ENCODE results near the gene SCN2A.

SCN2A gene

DNA sequence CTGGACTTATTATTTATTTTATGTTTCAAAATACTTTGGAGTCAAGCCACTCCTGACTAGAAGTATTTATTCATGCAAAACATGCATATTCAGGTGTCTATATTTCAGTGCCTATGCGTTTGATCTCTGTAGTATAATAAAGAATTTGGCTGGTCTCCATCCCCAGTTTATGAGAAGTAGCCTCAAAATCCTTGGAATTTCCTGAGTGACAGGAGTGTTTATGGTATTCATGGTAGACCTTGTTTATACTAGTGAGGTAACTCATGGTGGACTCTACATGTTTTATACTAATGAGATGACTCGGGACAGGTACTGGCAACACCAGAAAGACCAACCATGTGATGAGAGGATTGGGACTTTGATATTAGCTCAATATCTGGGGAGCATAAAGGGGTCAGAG is 186.3 kb downstream of the SCN2A start:
- Histone ChIP-seq H3K9ac (ENCODE audit: insufficient read length) (no peak overlapping the region), H3K36me3 (ENCODE audit: insufficient read depth, low read length) (peaks cover 4% of the 10 kb centered on the region; the same call in 1 of the 2 replicates), H3K4me3 (no peak overlapping the region), H3K27ac (no peak overlapping the region), H3K9me3 (ENCODE audit: low read depth, low read length) (peaks cover 10% of the 10 kb centered on the region; the same call in 1 of the 2 replicates)
- DNase-seq (ENCODE audit: low read depth, low spot score): no peak
- TF ChIP-seq EZH2 (IDR thresholded peaks at IDR 0.05): no peak

DNA sequence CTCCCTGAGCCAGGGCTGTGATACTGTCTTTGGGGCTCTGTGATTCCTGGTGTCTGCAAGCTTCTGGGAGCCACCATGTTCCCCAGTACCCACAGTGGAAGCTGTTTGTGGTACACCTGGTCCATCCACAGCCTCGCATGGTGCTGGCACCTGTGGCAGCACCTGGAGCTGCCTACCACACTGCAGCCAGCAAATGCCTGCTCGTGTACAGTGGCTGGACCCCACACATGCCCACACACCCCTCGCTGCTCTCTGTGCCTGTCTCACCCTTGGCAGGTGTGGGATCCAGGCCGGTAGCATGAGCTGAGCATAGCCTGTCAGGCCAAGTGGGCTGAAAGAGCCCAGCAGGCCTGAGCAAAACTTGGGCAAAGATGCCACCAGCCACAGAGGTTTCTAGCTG is 188.5 kb downstream of the SCN2A start:
- Histone ChIP-seq H3K9me3 (ENCODE audit: low read depth, low read length) (peaks cover 8% of the 10 kb centered on the region; the same call in 1 of the 2 replicates), H3K9ac (ENCODE audit: insufficient read length) (no peak overlapping the region), H3K27ac (no peak overlapping the region), H3K4me3 (no peak overlapping the region), H3K36me3 (ENCODE audit: insufficient read depth, low read length) (no peaks in the 10 kb centered on the region)
- no peak for DNase-seq (ENCODE audit: low read depth, low spot score)
- no peak for TF ChIP-seq FOXP2 (optimal IDR thresholded peaks at IDR 0.05; ENCODE audit: control extremely low read depth, extremely low read length, insufficient read depth)

DNA sequence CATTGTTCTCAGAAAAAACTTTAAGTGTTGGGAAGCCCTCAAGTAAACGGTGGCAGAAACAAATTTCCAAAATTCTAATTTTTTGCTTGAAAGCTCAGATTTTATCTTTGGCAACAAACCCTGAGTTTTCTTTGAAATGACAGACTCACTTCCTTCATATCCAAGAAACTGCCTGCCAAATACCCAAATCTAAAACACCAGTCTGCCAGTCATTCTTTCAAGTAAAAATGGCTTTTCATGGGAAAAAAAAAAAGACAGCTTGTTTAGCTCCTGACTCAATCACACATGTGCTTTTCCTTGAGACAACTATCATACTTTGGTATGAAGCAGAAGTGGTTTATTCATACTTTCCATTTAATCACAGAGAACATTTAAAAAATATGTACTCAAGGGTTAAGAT is 189.7 kb downstream of the SCN2A start:
- Histone ChIP-seq H3K4me3 (no peak overlapping the region), H3K9ac (ENCODE audit: insufficient read length) (no peak overlapping the region), H3K27ac (no peak overlapping the region), H3K36me3 (ENCODE audit: insufficient read depth, low read length) (no peaks in the 10 kb centered on the region), H3K9me3 (ENCODE audit: low read depth, low read length) (no peaks in the 10 kb centered on the region)
- TF ChIP-seq FOXP2 (optimal IDR thresholded peaks at IDR 0.05; ENCODE audit: control extremely low read depth, extremely low read length, insufficient read depth) (no peak), POLR2AphosphoS5 (IDR thresholded peaks at IDR 0.05; ENCODE audit: borderline replicate concordance, low read depth, low read length) (no peak), EZH2 (IDR thresholded peaks at IDR 0.05) (no peak)
- no peak for DNase-seq (ENCODE audit: low read depth, low spot score)

DNA sequence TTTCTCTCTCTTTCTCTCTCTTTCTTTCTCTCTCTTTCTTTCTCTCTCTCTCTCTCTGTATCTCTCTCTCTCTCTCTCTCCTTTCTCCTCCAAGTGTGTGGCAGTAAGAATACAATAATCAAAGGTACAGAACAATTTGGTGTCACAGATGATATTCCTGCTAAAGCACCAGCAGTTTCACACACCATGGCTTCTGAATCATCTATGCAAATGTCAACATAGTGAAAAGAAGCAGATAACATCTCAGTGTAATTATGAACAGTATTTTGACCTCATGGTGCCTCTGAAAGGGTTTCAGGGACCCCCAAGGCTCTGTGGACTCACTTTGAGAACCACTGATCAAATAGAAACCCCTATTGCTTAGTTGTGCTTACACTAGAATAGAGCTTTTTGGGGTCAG is 191.8 kb downstream of the SCN2A start:
- Histone ChIP-seq H3K36me3 (ENCODE audit: insufficient read depth, low read length) (no peaks in the 10 kb centered on the region), H3K27ac (no peak overlapping the region), H3K9ac (ENCODE audit: insufficient read length) (no peak overlapping the region), H3K9me3 (ENCODE audit: low read depth, low read length) (no peaks in the 10 kb centered on the region), H3K4me3 (no peak overlapping the region)
- DNase-seq (ENCODE audit: low read depth, low spot score): no peak
- TF ChIP-seq EZH2 (IDR thresholded peaks at IDR 0.05): no peak
- no peak for TF ChIP-seq POLR2AphosphoS5 (IDR thresholded peaks at IDR 0.05; ENCODE audit: borderline replicate concordance, low read depth, low read length)
- TF ChIP-seq FOXP2 (optimal IDR thresholded peaks at IDR 0.05; ENCODE audit: control extremely low read depth, extremely low read length, insufficient read depth): no peak

DNA sequence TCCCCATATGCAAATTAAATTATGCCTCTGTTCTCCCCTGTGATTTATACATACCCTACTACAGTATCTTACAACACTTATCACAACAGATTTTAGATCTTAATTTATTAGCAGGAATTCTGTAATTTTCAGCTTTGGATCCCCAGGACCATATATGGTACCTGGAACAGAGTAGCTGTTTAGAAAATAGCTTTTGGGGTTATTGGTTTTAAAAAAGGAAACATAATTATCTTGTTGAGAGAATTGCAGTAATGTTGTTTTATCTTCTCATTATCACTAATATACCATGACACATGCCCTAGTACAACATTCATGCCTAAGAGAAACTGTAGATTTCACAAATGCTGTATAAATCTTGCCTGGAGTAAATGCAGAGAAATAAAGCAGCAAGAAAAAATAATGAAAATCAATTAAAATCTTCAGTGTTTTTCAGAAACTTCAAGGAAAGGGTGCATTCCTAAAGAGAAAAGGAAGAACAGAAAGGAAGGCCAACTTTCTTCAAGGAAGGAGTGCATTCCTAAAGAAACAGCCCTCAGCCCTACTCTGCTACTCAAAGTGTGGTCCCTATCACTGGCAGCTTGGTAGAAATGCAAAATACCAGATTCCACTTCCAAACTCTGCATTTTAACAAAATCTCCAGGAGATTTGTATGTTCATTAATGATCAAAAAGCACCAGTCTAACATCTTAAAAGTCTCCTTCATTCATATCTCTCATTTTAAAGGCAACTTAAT is 193.2 kb downstream of the SCN2A start:
- no peak overlapping the region for H3K4me3 ChIP-seq
- no peak for DNase-seq (ENCODE audit: low read depth, low spot score)
- peak overlapping the region; percentile 12; the same call in 1 of the 2 replicates for H3K27ac ChIP-seq
- no peaks in the 10 kb centered on the region for H3K9me3 ChIP-seq (ENCODE audit: low read depth, low read length)
- H3K9ac ChIP-seq (ENCODE audit: insufficient read length): no peak overlapping the region
- TF ChIP-seq EZH2 (IDR thresholded peaks at IDR 0.05): no peak
- no peak for TF ChIP-seq FOXP2 (optimal IDR thresholded peaks at IDR 0.05; ENCODE audit: control extremely low read depth, extremely low read length, insufficient read depth)
- TF ChIP-seq POLR2AphosphoS5 (IDR thresholded peaks at IDR 0.05; ENCODE audit: borderline replicate concordance, low read depth, low read length): no peak
- no peaks in the 10 kb centered on the region for H3K36me3 ChIP-seq (ENCODE audit: insufficient read depth, low read length)

DNA sequence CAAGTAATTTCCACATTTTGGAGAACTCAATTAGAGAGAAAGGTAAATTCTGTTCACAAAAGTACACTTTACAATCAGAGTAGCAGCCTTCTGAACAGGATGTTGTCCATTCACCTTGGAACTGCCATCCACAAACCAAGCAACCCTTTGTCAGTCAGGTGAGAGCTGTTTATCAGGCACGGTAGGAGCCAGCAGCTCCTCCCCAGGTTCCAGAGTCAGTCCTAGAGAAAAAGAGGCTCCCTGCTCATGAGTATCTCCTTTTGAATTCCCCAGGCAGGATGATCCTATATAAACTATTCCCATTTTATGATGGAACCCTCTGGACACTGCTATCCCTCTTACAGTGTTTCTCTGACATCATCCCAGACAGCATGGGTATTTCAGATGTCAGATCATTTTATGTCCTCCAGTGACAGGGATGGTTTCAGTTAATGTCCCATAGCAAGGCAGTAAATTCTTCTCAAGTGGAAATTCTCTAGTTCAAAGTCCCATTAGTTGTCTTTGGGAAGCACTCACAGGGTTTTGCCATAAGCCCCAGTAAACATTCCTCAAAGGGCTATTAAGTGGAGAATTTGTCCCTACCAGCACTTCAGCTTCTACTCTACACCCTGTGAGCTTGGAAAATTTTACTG is 195.8 kb downstream of the SCN2A start:
- Histone ChIP-seq H3K4me3 (no peak overlapping the region), H3K9ac (ENCODE audit: insufficient read length) (no peak overlapping the region), H3K27ac (0 out of 2 replicates have a peak overlapping the region, but pooled peaks have one; percentile 12), H3K36me3 (ENCODE audit: insufficient read depth, low read length) (no peaks in the 10 kb centered on the region), H3K9me3 (ENCODE audit: low read depth, low read length) (no peaks in the 10 kb centered on the region)
- no peak for TF ChIP-seq EZH2 (IDR thresholded peaks at IDR 0.05)
- no peak for TF ChIP-seq FOXP2 (optimal IDR thresholded peaks at IDR 0.05; ENCODE audit: control extremely low read depth, extremely low read length, insufficient read depth)
- TF ChIP-seq POLR2AphosphoS5 (IDR thresholded peaks at IDR 0.05; ENCODE audit: borderline replicate concordance, low read depth, low read length): no peak
- no peak for DNase-seq (ENCODE audit: low read depth, low spot score)

DNA sequence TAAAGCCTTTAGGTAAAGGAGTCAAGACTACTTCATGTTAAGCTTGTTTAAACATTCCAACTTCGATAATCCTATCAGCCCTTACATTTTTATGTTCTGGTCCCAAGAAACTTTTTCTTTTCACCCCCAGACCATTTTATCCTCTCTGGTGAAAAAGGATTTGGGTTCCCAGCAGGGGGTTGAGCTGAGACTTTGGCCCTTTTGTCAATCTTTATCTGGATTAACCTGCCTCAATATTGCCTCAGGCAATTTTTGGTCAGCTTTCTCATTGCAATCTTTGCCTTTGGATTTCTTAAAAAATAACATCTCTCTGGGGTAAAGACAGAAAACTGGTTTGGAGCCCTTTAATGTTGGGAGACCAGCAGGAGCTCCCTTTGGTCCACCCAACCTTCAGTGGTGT is 196.4 kb downstream of the SCN2A start:
- Histone ChIP-seq H3K27ac (0 out of 2 replicates have a peak overlapping the region, but pooled peaks have one; percentile 12), H3K36me3 (ENCODE audit: insufficient read depth, low read length) (no peaks in the 10 kb centered on the region), H3K9me3 (ENCODE audit: low read depth, low read length) (no peaks in the 10 kb centered on the region), H3K4me3 (no peak overlapping the region), H3K9ac (ENCODE audit: insufficient read length) (no peak overlapping the region)
- no peak for TF ChIP-seq FOXP2 (optimal IDR thresholded peaks at IDR 0.05; ENCODE audit: control extremely low read depth, extremely low read length, insufficient read depth)
- TF ChIP-seq POLR2AphosphoS5 (IDR thresholded peaks at IDR 0.05; ENCODE audit: borderline replicate concordance, low read depth, low read length): no peak
- no peak for TF ChIP-seq EZH2 (IDR thresholded peaks at IDR 0.05)
- no peak for DNase-seq (ENCODE audit: low read depth, low spot score)

DNA sequence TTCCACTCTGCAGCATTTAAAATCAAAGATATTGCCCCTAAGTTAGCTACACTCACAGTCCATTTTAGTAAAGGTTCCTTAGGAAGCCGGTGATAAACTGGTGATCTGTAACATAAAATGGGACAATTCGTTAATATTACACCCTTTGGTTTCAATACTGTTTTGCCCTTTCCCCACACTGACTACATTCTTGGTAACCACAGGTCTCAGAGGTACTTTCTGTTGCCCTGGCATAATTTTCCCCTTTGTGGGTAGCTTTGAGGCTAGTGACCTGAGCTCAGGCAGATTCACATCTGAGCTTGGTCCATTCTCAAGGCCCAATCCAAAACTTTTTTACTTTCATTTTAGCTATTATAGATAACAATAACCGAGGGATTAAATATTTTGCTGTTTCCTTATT is 197.3 kb downstream of the SCN2A start:
- H3K9me3 ChIP-seq (ENCODE audit: low read depth, low read length): no peaks in the 10 kb centered on the region
- H3K9ac ChIP-seq (ENCODE audit: insufficient read length): no peak overlapping the region
- TF ChIP-seq FOXP2 (optimal IDR thresholded peaks at IDR 0.05; ENCODE audit: control extremely low read depth, extremely low read length, insufficient read depth) (no peak), EZH2 (IDR thresholded peaks at IDR 0.05) (no peak), POLR2AphosphoS5 (IDR thresholded peaks at IDR 0.05; ENCODE audit: borderline replicate concordance, low read depth, low read length) (no peak)
- DNase-seq (ENCODE audit: low read depth, low spot score): no peak
- H3K36me3 ChIP-seq (ENCODE audit: insufficient read depth, low read length): no peaks in the 10 kb centered on the region
- H3K4me3 ChIP-seq: no peak overlapping the region
- no peak overlapping the region for H3K27ac ChIP-seq

Data from SK-N-MC (cell line).